H9 (cell line): ENCODE measurements around the gene KRTAP20-3. TPM values are rescaled to one million over a fixed set of nuclear protein-coding genes. Genes with fewer than 3 reads are reported as not detected.

ENCODE experiments used
- DNase-seq: peaks from one replicate; pipeline ENCODE4 v3.0.0-alpha.2; 2017
- H2AFZ ChIP-seq: one replicate; pipeline ENCODE4 v1.6.1; 2013; ENCODE audit warnings: mild to moderate bottlenecking, low read length, control low read depth, moderate library complexity
- H2AK5ac ChIP-seq: 2 replicates; pipeline ENCODE4 v1.6.1; 2013; ENCODE audit warnings: low read length, control low read depth, mixed read lengths; ENCODE audit not compliant: insufficient read length
- H2BK120ac ChIP-seq: one replicate; pipeline ENCODE4 v1.6.1; 2013; ENCODE audit warnings: low read depth, mild to moderate bottlenecking, low read length, control low read depth, inconsistent platforms; ENCODE audit not compliant: poor library complexity, severe bottlenecking
- H2BK12ac ChIP-seq: 2 replicates; pipeline ENCODE4 v1.6.1; 2013; ENCODE audit warnings: low read length, control low read depth, mixed read lengths, low read depth; ENCODE audit not compliant: insufficient read length
- H2BK15ac ChIP-seq: 2 replicates; pipeline ENCODE4 v1.6.1; 2013; ENCODE audit warnings: low read depth, low read length, control low read depth
- H2BK20ac ChIP-seq: one replicate; pipeline ENCODE4 v1.6.1; 2013; ENCODE audit warnings: low read depth, mild to moderate bottlenecking, low read length, control low read depth, inconsistent platforms; ENCODE audit not compliant: poor library complexity, severe bottlenecking
- H2BK5ac ChIP-seq: 2 replicates; pipeline ENCODE4 v1.6.1; 2013; ENCODE audit warnings: low read length, control low read depth, mixed read lengths; ENCODE audit not compliant: insufficient read length
- H3K14ac ChIP-seq: 2 replicates; pipeline ENCODE4 v1.6.1; 2013; ENCODE audit warnings: low read length, control low read depth; ENCODE audit not compliant: insufficient read depth
- H3K18ac ChIP-seq: 2 replicates; pipeline ENCODE4 v1.6.1; 2013; ENCODE audit warnings: low read depth, mild to moderate bottlenecking, mixed read lengths, low read length, control low read depth; ENCODE audit not compliant: insufficient read length
- H3K23ac ChIP-seq: 2 replicates; pipeline ENCODE4 v1.6.1; 2013; ENCODE audit warnings: low read length, control low read depth, mixed read lengths, low read depth; ENCODE audit not compliant: insufficient read length
- H3K23me2 ChIP-seq: 2 replicates; pipeline ENCODE4 v1.6.1; 2013; ENCODE audit warnings: low read depth, mild to moderate bottlenecking, mixed read lengths, low read length, control low read depth; ENCODE audit not compliant: insufficient read length, poor library complexity, severe bottlenecking
- H3K27ac ChIP-seq: 2 replicates; pipeline ENCODE4 v1.5.1; 2013; ENCODE audit warnings: low read length, control low read depth, mixed read lengths, low read depth; ENCODE audit not compliant: insufficient read length
- H3K27me3 ChIP-seq: 2 replicates; pipeline ENCODE4 v1.6.1; 2013; ENCODE audit warnings: low read length, control low read depth, inconsistent platforms; ENCODE audit not compliant: insufficient read depth
- H3K4ac ChIP-seq: 2 replicates; pipeline ENCODE4 v1.6.1; 2013; ENCODE audit warnings: low read depth, mild to moderate bottlenecking, control low read depth, inconsistent platforms, low read length, moderate library complexity
- H3K4me1 ChIP-seq: 2 replicates; pipeline ENCODE4 v1.6.1; 2013; ENCODE audit warnings: low read length, control low read depth, inconsistent platforms; ENCODE audit not compliant: insufficient read depth
- H3K4me2 ChIP-seq: 2 replicates; pipeline ENCODE4 v1.6.1; 2013; ENCODE audit warnings: low read length, control low read depth, mixed read lengths; ENCODE audit not compliant: insufficient read length, insufficient read depth
- H3K56ac ChIP-seq: 2 replicates; pipeline ENCODE4 v1.6.1; 2013; ENCODE audit warnings: low read depth, mild to moderate bottlenecking, mixed read lengths, low read length, control low read depth; ENCODE audit not compliant: insufficient read length
- H3K79me1 ChIP-seq: 2 replicates; pipeline ENCODE4 v1.6.1; 2013; ENCODE audit warnings: low read depth, mild to moderate bottlenecking, moderate library complexity, low read length, control low read depth, inconsistent platforms; ENCODE audit not compliant: insufficient read depth, poor library complexity, severe bottlenecking
- H3K79me2 ChIP-seq: 2 replicates; pipeline ENCODE4 v1.6.1; 2013; ENCODE audit warnings: low read length, control low read depth, inconsistent platforms; ENCODE audit not compliant: insufficient read depth
- H3K9ac ChIP-seq: 2 replicates; pipeline ENCODE4 v1.6.1; 2013; ENCODE audit warnings: low read length, control low read depth, mixed read lengths; ENCODE audit not compliant: insufficient read length; ENCODE audit errors: extremely low read depth
- H3K9me3 ChIP-seq: one replicate; pipeline ENCODE4 v1.6.1; 2013; ENCODE audit warnings: low read depth, low read length, inconsistent platforms; ENCODE audit not compliant: control insufficient read depth
- H3T11ph ChIP-seq: one replicate; pipeline ENCODE4 v1.6.1; 2013; ENCODE audit warnings: mild to moderate bottlenecking, low read length, control low read depth, inconsistent platforms
- H4K20me1 ChIP-seq: one replicate; pipeline ENCODE4 v1.6.1; 2013; ENCODE audit not compliant: control insufficient read depth, insufficient read length, insufficient read depth
- H4K5ac ChIP-seq: 2 replicates; pipeline ENCODE4 v1.6.1; 2013; ENCODE audit warnings: low read depth, mild to moderate bottlenecking, mixed read lengths, low read length, control low read depth; ENCODE audit not compliant: insufficient read length
- H4K8ac ChIP-seq: replicated peaks from 2 replicates; pipeline ENCODE4 v1.6.1; 2013; ENCODE audit warnings: low read length, control low read depth, mixed read lengths, low read depth; ENCODE audit not compliant: insufficient read length
- H4K91ac ChIP-seq: 2 replicates; pipeline ENCODE4 v1.6.1; 2013; ENCODE audit warnings: low read depth, mild to moderate bottlenecking, moderate library complexity, mixed read lengths, low read length, control low read depth; ENCODE audit not compliant: insufficient read length
- H3K27ac Mint-ChIP-seq, 3 experiments: 2 replicates in 2 of 3; 3 replicates in 1 of 3; pipeline ENCODE4 v1.8.0; 2020 to 2021; ENCODE audit warnings: mixed read lengths in 3 of 3, mild to moderate bottlenecking in 1 of 3, moderate library complexity in 1 of 3
- H3K27me3 Mint-ChIP-seq: 2 replicates; pipeline ENCODE4 v1.8.0; 2021; ENCODE audit warnings: low read depth, mild to moderate bottlenecking, moderate library complexity, mixed read lengths
- H3K36me3 Mint-ChIP-seq, 3 experiments: 2 replicates in 2 of 3; 3 replicates in 1 of 3; pipeline ENCODE4 v1.8.0; 2020 to 2021; ENCODE audit warnings: low read depth in 3 of 3, mixed read lengths in 3 of 3; ENCODE audit not compliant: insufficient read depth in 1 of 3
- H3K4me1 Mint-ChIP-seq, 2 experiments: 2 replicates each; pipeline ENCODE4 v1.8.0; 2020; ENCODE audit warnings: mixed read lengths in 2 of 2
- H3K4me3 Mint-ChIP-seq, 2 experiments: 2 replicates in 1 of 2; 3 replicates in 1 of 2; pipeline ENCODE4 v1.8.0; 2020 to 2021; ENCODE audit warnings: mild to moderate bottlenecking in 2 of 2, mixed read lengths in 2 of 2, moderate library complexity in 1 of 2
- H3K9me3 Mint-ChIP-seq, 2 experiments: 2 replicates in 1 of 2; 3 replicates in 1 of 2; pipeline ENCODE4 v1.8.0; 2020; ENCODE audit warnings: mild to moderate bottlenecking in 2 of 2, mixed read lengths in 2 of 2, moderate library complexity in 1 of 2
- WGBS: extraction: QIAGEN DNeasy Blood & Tissue Kit; methylation state at CpG from one replicate; pipeline ENCODE4 v1.1.7; 2013; ENCODE audit warnings: missing lambda C conversion rate, low lambda C conversion rate, mixed read lengths; ENCODE audit not compliant: insufficient read length; ENCODE audit errors: extremely low coverage; 5-methylcytosine and 5-hydroxymethylcytosine counted together
- total RNA-seq: library from RNA; stranded (reverse); gene quantifications from 2 replicates; pipeline ENCODE4 v1.2.1, GENCODE V29; 2021
- TF ChIP-seq, protein P1 (sequence below): fragments of 200-600 bp; sonication (generic); conservative IDR thresholded peaks from 3 replicates; pipeline ENCODE4 v1.8.0; 2021; ENCODE audit warnings: antibody characterized with exemption, mild to moderate bottlenecking

Gene KRTAP20-3
- total RNA-seq, 1 experiment from 2014 or later, result not detected

DNA sequence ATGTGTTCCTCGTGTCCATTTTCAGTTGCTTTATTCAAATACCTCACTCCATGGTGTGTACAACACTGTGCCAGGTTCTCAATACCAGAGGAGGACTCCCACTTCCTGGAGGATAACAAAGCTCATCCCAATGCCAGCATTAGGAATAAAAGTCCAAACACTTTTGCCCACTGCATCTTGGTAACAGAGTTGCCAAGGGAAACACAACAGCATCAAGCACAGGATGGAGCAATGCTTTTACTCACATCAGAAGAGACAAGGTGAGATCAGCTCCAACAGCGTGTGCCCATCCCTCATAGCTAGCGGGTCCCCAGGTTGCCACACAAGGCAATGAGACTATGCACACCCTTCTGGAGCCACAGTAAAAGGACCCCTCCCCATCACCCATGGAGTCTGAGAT, 19.3 kb upstream of the KRTAP20-3 start:
- H4K5ac ChIP-seq, result no peak overlapping the region
- TF ChIP-seq, protein P1, sequence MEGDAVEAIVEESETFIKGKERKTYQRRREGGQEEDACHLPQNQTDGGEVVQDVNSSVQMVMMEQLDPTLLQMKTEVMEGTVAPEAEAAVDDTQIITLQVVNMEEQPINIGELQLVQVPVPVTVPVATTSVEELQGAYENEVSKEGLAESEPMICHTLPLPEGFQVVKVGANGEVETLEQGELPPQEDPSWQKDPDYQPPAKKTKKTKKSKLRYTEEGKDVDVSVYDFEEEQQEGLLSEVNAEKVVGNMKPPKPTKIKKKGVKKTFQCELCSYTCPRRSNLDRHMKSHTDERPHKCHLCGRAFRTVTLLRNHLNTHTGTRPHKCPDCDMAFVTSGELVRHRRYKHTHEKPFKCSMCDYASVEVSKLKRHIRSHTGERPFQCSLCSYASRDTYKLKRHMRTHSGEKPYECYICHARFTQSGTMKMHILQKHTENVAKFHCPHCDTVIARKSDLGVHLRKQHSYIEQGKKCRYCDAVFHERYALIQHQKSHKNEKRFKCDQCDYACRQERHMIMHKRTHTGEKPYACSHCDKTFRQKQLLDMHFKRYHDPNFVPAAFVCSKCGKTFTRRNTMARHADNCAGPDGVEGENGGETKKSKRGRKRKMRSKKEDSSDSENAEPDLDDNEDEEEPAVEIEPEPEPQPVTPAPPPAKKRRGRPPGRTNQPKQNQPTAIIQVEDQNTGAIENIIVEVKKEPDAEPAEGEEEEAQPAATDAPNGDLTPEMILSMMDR, result no peak
- H3K14ac ChIP-seq, result no peak overlapping the region
- no peaks in the 10 kb centered on the region for H3K9me3 ChIP-seq
- Mint-ChIP-seq H3K27ac (no peak overlapping the region), H3K36me3 (peaks cover 6 to 19% (median 16%) of the 10 kb centered on the region in 3 experiments), H3K4me3 (no peak overlapping the region), H3K9me3 (peaks cover 13 to 38% of the 10 kb centered on the region in 2 experiments), H3K4me1 (no peaks in the 10 kb centered on the region), H3K27me3 (peaks cover 2% of the 10 kb centered on the region)
- H2AK5ac ChIP-seq, result no peak overlapping the region
- H2BK5ac ChIP-seq, result no peak overlapping the region
- H2BK120ac ChIP-seq, result no peak overlapping the region
- no peak overlapping the region for H4K8ac ChIP-seq
- no peak overlapping the region for H4K91ac ChIP-seq
- H3K56ac ChIP-seq, result no peak overlapping the region
- no peak overlapping the region for H2BK20ac ChIP-seq
- H3K4ac ChIP-seq, result no peak overlapping the region
- H4K20me1 ChIP-seq, result no peaks in the 10 kb centered on the region
- H3K23ac ChIP-seq, result no peak overlapping the region
- no peak overlapping the region for H2AFZ ChIP-seq
- no peaks in the 10 kb centered on the region for H3K27me3 ChIP-seq
- DNase-seq, result no peak
- no peak overlapping the region for H3K18ac ChIP-seq
- H2BK15ac ChIP-seq, result no peak overlapping the region
- H3K79me2 ChIP-seq, result no peaks in the 10 kb centered on the region
- H3K23me2 ChIP-seq, result no peaks in the 10 kb centered on the region
- no peak overlapping the region for H2BK12ac ChIP-seq
- H3K27ac ChIP-seq, result no peak overlapping the region
- H3K4me2 ChIP-seq, result no peak overlapping the region
- no CpG with 5 or more reads among the region's 3 CpGs for WGBS
- no peaks in the 10 kb centered on the region for H3K79me1 ChIP-seq
- H3T11ph ChIP-seq, result no peak overlapping the region
- H3K4me1 ChIP-seq, result 0 out of 2 replicates have a peak, but pooled peaks cover 3% of the 10 kb centered on the region
- no peak overlapping the region for H3K9ac ChIP-seq
